Activated CD4-positive, alpha-beta T cell treated with anti-CD3 and anti-CD28 coated beads for 36 hours (primary cell): ENCODE data around the gene PCDHB1. TPM values are rescaled to one million over a fixed set of nuclear protein-coding genes. Genes with fewer than 3 reads are reported as not detected.

Experiments
- ATAC-seq: fragments of 200-7000 bp; cut with Tn5 transposase; one replicate; pipeline ENCODE4 v1.10.0; 2021; ENCODE audit warnings: mild to moderate bottlenecking, moderate library complexity
- CTCF ChIA-PET: fragments of 350-600 bp; sonication (Branson Sonifier 250); formaldehyde crosslinking; loops from one replicate; lab custom pipeline; 2021; ENCODE audit warnings: antibody characterized with exemption; lab: Charles Lee
- POLR2A ChIA-PET: fragments of 350-600 bp; sonication (Branson Sonifier 250); formaldehyde crosslinking; loops from one replicate; lab custom pipeline; 2021; ENCODE audit warnings: antibody characterized with exemption, inconsistent platforms; lab: Charles Lee
- DNase-seq: peaks from one replicate; pipeline ENCODE4 v3.0.0-alpha.2; 2020
- H3K27ac Mint-ChIP-seq: one replicate; pipeline ENCODE4 v1.8.0; 2021; ENCODE audit warnings: mixed read lengths
- H3K27me3 Mint-ChIP-seq: one replicate; pipeline ENCODE4 v1.8.0; 2021; ENCODE audit warnings: mixed read lengths
- H3K36me3 Mint-ChIP-seq: one replicate; pipeline ENCODE4 v1.8.0; 2021; ENCODE audit warnings: low read depth, mixed read lengths
- H3K4me1 Mint-ChIP-seq: one replicate; pipeline ENCODE4 v1.8.0; 2021; ENCODE audit warnings: mixed read lengths
- H3K4me3 Mint-ChIP-seq: one replicate; pipeline ENCODE4 v1.8.0; 2021; ENCODE audit warnings: mild to moderate bottlenecking, moderate library complexity, mixed read lengths
- H3K9me3 Mint-ChIP-seq: one replicate; pipeline ENCODE4 v1.8.0; 2021; ENCODE audit warnings: low read depth, mixed read lengths
- intact Hi-C, 2 experiments: fragments of 100-400 bp; cut with DNase I in 1 of 2; cut with micrococcal nuclease in 1 of 2; formaldehyde crosslinking; loops; one replicate each; pipeline versions ENCODE4 v1.14.2 to v1.15.1; 2022 to 2024; cut with DNase I, micrococcal nuclease
- total RNA-seq, 2 experiments: library from RNA; stranded (reverse); gene quantifications; one replicate each; pipeline ENCODE4 v1.2.3, GENCODE V29; 2021

The PCDHB1 gene
- total RNA-seq, 2 experiments from 2014 or later: not detected

GRCh38 chr5:141031006-141031405 is 20.2 kb upstream of the PCDHB1 start:
- Mint-ChIP-seq H3K4me1 (no peaks in the 10 kb centered on the region), H3K9me3 (no peaks in the 10 kb centered on the region), H3K36me3 (no peaks in the 10 kb centered on the region), H3K4me3 (no peak overlapping the region), H3K27me3 (peaks cover 3% of the 10 kb centered on the region), H3K27ac (no peak overlapping the region)
- intact Hi-C loops: no loop called here
- ChIA-PET CTCF (no interaction called here), POLR2A (no interaction called here)
- DNase-seq (no peak), ATAC-seq (no peak)

- H3K9me3 Mint-ChIP-seq: no peaks in the 10 kb centered on the region
- CTCF ChIA-PET: no interaction called here
Measured at GRCh38 chr5:141032626-141033025, 18.5 kb upstream of the PCDHB1 start.

GRCh38 chr5:141039061-141039460 is 12.1 kb upstream of the PCDHB1 start:
- ChIA-PET POLR2A (no interaction called here), CTCF (no interaction called here)
- ATAC-seq: no peak
- Mint-ChIP-seq H3K36me3 (no peaks in the 10 kb centered on the region), H3K4me3 (no peak overlapping the region), H3K9me3 (no peaks in the 10 kb centered on the region), H3K4me1 (no peaks in the 10 kb centered on the region), H3K27ac (no peak overlapping the region), H3K27me3 (peaks cover 9% of the 10 kb centered on the region)
- no peak for DNase-seq
- intact Hi-C loops: no loop called here

More at GRCh38 chr5:141032626-141033025, 18.5 kb upstream of the PCDHB1 start:
- no peaks in the 10 kb centered on the region for H3K36me3 Mint-ChIP-seq
- POLR2A ChIA-PET: no interaction called here
- intact Hi-C loops: no loop called here
- peaks cover 5% of the 10 kb centered on the region for H3K27me3 Mint-ChIP-seq
- DNase-seq (no peak), ATAC-seq (no peak)
- no peak overlapping the region for H3K4me3 Mint-ChIP-seq
- no peak overlapping the region for H3K27ac Mint-ChIP-seq
- H3K4me1 Mint-ChIP-seq: no peaks in the 10 kb centered on the region

GRCh38 chr5:141039517-141039916 is 11.7 kb upstream of the PCDHB1 start:
- intact Hi-C loops: no loop called here

GRCh38 chr5:141040093-141040770 is 10.9 kb upstream of the PCDHB1 start:
- DNase-seq: peak; percentile 16
- ATAC-seq: no peak
- H3K36me3 Mint-ChIP-seq: no peaks in the 10 kb centered on the region
- CTCF ChIA-PET: interaction anchor here (1.0 to 1.2 kb wide), 2 partner anchors 142 to 164 kb away, joined by 3 to 4 read pairs; partner anchors contain the start of gene PCDHB16
- POLR2A ChIA-PET: no interaction called here
- H3K4me1 Mint-ChIP-seq: no peaks in the 10 kb centered on the region
- intact Hi-C loops: loop anchor here (2.0 to 5.0 kb wide), 3 partner anchors 159 to 253 kb away; partner anchors contain the start of genes PCDHA1 (in 1 of the 2) and PCDHA8 (in 1 of the 2)
- H3K27me3 Mint-ChIP-seq: peaks cover 13% of the 10 kb centered on the region
- H3K4me3 Mint-ChIP-seq: no peak overlapping the region
- no peak overlapping the region for H3K27ac Mint-ChIP-seq
- H3K9me3 Mint-ChIP-seq: no peaks in the 10 kb centered on the region

More at GRCh38 chr5:141039517-141039916, 11.7 kb upstream of the PCDHB1 start:
- Mint-ChIP-seq H3K4me3 (no peak overlapping the region), H3K27ac (no peak overlapping the region), H3K4me1 (no peaks in the 10 kb centered on the region), H3K36me3 (no peaks in the 10 kb centered on the region), H3K9me3 (no peaks in the 10 kb centered on the region), H3K27me3 (peaks cover 13% of the 10 kb centered on the region)
- DNase-seq (no peak), ATAC-seq (no peak)
- ChIA-PET CTCF (interaction anchor here (1.0 kb wide), 1 partner anchor 143 kb away, joined by 3 read pairs; the partner anchor contains the start of gene PCDHB16), POLR2A (no interaction called here)

- Mint-ChIP-seq H3K4me1 (no peaks in the 10 kb centered on the region), H3K27me3 (peaks cover 17% of the 10 kb centered on the region), H3K27ac (no peak overlapping the region), H3K4me3 (no peak overlapping the region), H3K36me3 (no peaks in the 10 kb centered on the region), H3K9me3 (no peaks in the 10 kb centered on the region)
- peak; percentile 72 for ATAC-seq
- ChIA-PET CTCF (interaction anchor here (1.0 to 1.4 kb wide), 3 partner anchors 165 to 551 kb away, joined by 3 to 4 read pairs (median 4); no protein-coding TSS in a partner anchor), POLR2A (no interaction called here)
- peak; percentile 91 for DNase-seq
- intact Hi-C loops: loop anchor here (1.0 to 5.0 kb wide), 6 partner anchors 115 to 254 kb away; partner anchors contain the start of genes PCDHA1 (in 1 of the 2), PCDHA11 (in 1 of the 2), PCDHA13 (in 1 of the 2) and PCDHA8 (in 1 of the 2)
Measured at GRCh38 chr5:141040771-141041426, 10.3 kb upstream of the PCDHB1 start.

GRCh38 chr5:141041427-141041785 is 9.8 kb upstream of the PCDHB1 start:
- ATAC-seq (no peak), DNase-seq (no peak)
- Mint-ChIP-seq H3K4me1 (no peaks in the 10 kb centered on the region), H3K27me3 (peaks cover 20% of the 10 kb centered on the region), H3K36me3 (no peaks in the 10 kb centered on the region), H3K27ac (no peak overlapping the region), H3K9me3 (no peaks in the 10 kb centered on the region), H3K4me3 (no peak overlapping the region)
- CTCF ChIA-PET: interaction anchor here (1.0 to 1.4 kb wide), 3 partner anchors 165 to 551 kb away, joined by 3 to 4 read pairs (median 4); no protein-coding TSS in a partner anchor
- POLR2A ChIA-PET: no interaction called here
- intact Hi-C loops: loop anchor here (1.0 to 5.0 kb wide), 6 partner anchors 115 to 254 kb away; partner anchors contain the start of genes PCDHA1 (in 1 of the 2), PCDHA11 (in 1 of the 2), PCDHA13 (in 1 of the 2) and PCDHA8 (in 1 of the 2)

GRCh38 chr5:141042555-141042954 is 8.6 kb upstream of the PCDHB1 start:
- POLR2A ChIA-PET: no interaction called here
- H3K36me3 Mint-ChIP-seq: no peaks in the 10 kb centered on the region
- intact Hi-C loops: loop anchor here in 1 of 2 experiments (5.0 kb wide), 2 partner anchors 200 to 255 kb away; partner anchors contain the start of genes PCDHA1 and PCDHA8
- no peaks in the 10 kb centered on the region for H3K4me1 Mint-ChIP-seq
- DNase-seq (no peak), ATAC-seq (no peak)
- peaks cover 23% of the 10 kb centered on the region for H3K27me3 Mint-ChIP-seq
- H3K4me3 Mint-ChIP-seq: no peak overlapping the region
- CTCF ChIA-PET: no interaction called here
- no peak overlapping the region for H3K27ac Mint-ChIP-seq
- no peaks in the 10 kb centered on the region for H3K9me3 Mint-ChIP-seq

- ATAC-seq (no peak), DNase-seq (no peak)
- Mint-ChIP-seq H3K27ac (no peak overlapping the region), H3K36me3 (peaks cover 3% of the 10 kb centered on the region), H3K27me3 (peaks cover 48% of the 10 kb centered on the region), H3K9me3 (peaks cover 11% of the 10 kb centered on the region), H3K4me3 (peak overlapping the region; percentile 34), H3K4me1 (peaks cover 7% of the 10 kb centered on the region)
- CTCF ChIA-PET: no interaction called here
- intact Hi-C loops: no loop called here
- POLR2A ChIA-PET: no interaction called here
Measured at GRCh38 chr5:141051521-141051866, 320 bp downstream of the PCDHB1 start.

- no peak overlapping the region for H3K4me3 Mint-ChIP-seq
- POLR2A ChIA-PET: interaction anchor here (0.7 kb wide), 1 partner anchor 968 kb away, joined by 4 read pairs; no protein-coding TSS in a partner anchor
Measured at GRCh38 chr5:141077826-141078225, 26.7 kb downstream of the PCDHB1 start.

GRCh38 chr5:141082228-141082627 is 31.1 kb downstream of the PCDHB1 start:
- Mint-ChIP-seq H3K4me1 (peaks cover 1% of the 10 kb centered on the region), H3K9me3 (no peaks in the 10 kb centered on the region), H3K27ac (no peak overlapping the region), H3K27me3 (peaks cover 24% of the 10 kb centered on the region), H3K4me3 (no peak overlapping the region), H3K36me3 (no peaks in the 10 kb centered on the region)
- POLR2A ChIA-PET: no interaction called here
- intact Hi-C loops: no loop called here
- CTCF ChIA-PET: no interaction called here
- DNase-seq (no peak), ATAC-seq (no peak)

More at GRCh38 chr5:141077826-141078225, 26.7 kb downstream of the PCDHB1 start:
- peaks cover 20% of the 10 kb centered on the region for H3K27me3 Mint-ChIP-seq
- intact Hi-C loops: no loop called here
- CTCF ChIA-PET: interaction anchor here (0.6 to 1.4 kb wide), 2 partner anchors 236 to 256 kb away, joined by 3 to 7 read pairs; partner anchors contain the start of gene PCDHA5
- peaks cover 5% of the 10 kb centered on the region for H3K9me3 Mint-ChIP-seq
- H3K4me1 Mint-ChIP-seq: no peaks in the 10 kb centered on the region
- no peak for ATAC-seq
- H3K36me3 Mint-ChIP-seq: no peaks in the 10 kb centered on the region
- H3K27ac Mint-ChIP-seq: no peak overlapping the region
- no peak for DNase-seq
